ENCODE results near the gene EXOG. TPM values are rescaled to one million over a fixed set of nuclear protein-coding genes. Genes with fewer than 3 reads are reported as not detected.

EXOG gene
- polyA plus RNA-seq, 3 donors = 11.4 to 16.0 (median 11.5) TPM

DNA sequence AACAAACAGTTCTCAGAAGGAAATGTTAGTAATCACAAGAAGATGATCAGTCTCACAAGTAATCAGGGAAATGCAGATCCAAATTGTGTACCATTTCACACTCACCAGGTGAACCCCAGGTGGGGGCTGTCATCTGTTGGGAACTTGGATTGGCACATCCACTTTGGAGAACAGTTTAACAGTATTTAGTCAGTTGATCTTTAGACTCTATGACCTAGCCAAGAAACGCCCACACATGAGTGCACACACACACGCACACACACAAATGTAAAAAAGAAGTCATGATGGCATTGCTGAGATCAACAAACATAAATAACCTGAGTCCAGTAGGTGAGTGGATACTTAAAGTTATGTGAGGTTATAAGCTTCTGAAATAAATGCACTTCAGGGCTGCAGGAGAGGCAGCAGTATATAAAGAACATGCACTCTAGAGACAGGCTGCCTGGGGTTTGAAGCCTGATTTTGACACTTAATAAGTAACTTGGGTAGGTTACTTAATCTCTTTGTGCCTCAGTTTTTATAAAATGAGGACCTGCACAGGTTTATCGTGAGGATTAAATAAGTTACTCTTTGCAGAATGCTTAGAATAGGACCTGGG lies 24.8 kb upstream of the EXOG start:
- DNase-seq (ENCODE audit: low read depth in 3 of 3, low spot score in 2 of 3) = no peak

DNA sequence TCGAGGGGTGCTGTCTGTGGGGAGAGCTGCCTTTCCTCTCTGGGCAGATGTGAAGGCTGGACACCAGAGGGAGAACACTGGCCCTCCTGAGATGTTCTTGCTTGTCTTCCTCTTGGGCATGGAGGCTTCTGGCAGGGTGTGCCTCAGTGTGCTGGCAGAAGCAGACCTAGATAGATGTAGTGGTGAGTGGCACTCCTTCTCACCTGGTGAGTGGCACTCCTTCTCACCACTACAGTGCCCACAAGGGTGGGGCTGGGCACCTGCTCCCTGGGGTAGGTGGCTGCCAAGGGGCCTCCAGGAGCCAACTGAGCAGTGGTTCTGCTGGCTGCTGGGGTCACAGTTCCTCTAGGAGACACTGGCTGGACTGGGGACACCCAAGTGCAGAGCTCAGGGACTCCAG lies 23.8 kb upstream of the EXOG start:
- no peak for DNase-seq (ENCODE audit: low read depth in 3 of 3, low spot score in 2 of 3)

DNA sequence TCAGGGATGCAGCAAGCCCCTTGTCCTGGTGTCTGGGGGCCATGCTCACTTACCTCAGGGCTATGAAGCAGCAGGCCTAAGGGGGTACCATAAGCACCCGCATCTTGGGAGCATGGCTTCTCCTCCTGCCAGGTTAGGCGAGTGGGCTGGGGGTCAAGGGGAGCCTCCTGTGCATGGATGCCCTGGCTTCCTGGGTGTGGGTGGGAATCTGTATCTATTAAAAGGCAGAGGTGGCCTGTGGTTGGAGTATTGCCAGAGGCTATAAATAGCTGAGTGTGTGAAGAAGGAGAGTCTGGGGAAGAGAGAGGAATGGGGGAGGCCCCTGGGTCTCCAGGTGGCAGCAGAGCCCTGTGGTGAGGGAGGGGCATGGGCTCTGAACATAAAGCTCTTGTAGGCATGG lies 22.9 kb upstream of the EXOG start:
- DNase-seq (ENCODE audit: low read depth in 3 of 3, low spot score in 2 of 3) = no peak

DNA sequence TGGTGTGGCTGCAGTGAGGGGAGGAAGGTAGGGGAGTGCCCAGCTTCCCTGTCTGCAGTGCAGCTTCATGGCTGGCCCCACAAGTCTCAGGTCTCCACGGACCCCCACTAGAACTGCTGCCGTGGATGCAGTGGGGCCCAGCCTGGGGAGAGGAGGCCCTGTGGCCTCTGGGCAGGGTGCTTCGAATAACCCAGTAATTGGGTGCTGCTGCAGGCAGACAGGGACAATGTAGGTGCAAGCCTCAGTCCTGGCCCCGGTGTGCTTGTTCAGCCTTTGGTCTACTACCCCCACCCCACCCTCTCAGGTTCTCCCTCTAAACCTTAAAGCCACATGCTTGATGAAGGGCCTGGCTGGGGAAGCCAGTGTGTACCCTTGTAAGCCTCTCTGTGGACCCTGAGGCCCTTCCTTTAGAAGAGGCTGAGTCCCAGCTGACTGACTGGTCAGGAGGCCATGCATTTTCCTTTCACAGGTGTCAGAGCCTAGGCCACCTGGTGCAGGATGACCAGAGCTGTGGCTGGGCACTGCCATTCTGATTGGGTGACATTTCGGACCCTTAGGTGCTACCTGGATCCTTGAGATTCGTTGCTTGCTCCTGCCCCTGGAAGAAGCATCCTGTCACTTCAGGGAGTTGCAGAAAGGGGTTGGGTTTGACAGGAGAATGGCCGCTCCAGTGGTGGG lies 21.1 kb upstream of the EXOG start:
- no peak for DNase-seq (ENCODE audit: low read depth in 3 of 3, low spot score in 2 of 3)

GRCh38 chr3:38475716-38476115 lies 20.4 kb upstream of the EXOG start:
- no peak for DNase-seq (ENCODE audit: low read depth in 3 of 3, low spot score in 2 of 3)

DNA sequence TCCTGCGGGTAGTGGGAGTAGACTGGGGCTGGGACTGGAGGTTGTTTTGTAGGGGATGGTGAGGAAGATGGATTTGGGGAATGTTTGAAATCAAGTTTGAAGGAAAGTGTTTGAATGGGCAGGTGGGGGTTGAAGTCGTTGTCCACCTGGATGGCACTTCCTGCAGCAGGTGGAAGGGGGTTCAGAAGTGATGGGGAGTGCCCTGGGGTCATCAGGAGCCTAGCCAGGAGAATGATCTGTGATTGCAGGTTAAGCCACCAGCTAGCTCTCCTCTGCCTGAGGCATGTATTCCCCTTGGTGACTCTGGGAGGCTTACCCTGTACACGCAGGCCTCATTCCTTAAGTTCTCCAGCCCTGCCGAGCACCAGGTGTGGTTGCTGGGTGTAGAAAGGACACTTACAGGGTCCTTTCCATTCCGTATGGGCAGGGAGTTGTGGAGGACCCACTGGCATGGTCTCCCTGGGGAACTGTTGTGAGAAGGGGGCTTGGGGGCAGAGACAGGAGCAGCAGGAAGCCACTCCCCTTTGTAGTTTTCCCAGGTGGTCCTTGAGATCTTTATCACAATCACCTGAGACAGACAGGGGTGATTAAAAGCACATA lies 19.9 kb upstream of the EXOG start:
- DNase-seq (ENCODE audit: low read depth in 3 of 3, low spot score in 2 of 3) = no peak

DNA sequence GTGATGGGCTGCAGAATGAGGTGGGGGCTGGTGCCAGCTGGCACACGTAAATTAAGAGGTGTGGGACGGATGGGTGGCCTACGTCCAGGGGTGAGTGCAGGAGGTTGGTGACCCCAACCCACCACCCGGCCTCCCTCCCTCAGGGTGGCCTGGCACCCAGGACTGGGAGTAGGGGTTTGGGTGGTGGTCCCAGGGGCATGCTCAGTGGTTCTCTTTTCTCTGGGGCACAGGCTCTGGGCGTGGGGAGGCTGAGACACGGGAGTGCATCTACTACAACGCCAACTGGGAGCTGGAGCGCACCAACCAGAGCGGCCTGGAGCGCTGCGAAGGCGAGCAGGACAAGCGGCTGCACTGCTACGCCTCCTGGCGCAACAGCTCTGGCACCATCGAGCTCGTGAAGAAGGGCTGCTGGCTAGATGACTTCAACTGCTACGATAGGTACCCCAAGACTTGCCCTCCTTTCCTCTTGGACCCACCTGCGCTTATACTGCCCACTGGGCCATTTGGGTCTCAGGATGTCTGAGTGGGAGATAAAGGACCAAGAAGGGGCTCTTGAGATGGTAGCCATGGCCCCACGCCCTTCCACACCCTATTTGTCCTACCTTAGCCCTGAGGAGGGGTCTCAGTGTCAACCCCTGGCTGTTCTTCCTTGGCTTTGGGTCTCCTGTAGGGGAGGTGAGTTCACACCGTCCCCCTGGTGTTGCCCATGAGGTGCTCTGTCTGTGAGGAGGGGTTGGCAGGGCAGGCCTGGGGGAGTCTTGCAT lies 18.9 kb upstream of the EXOG start:
- DNase-seq (ENCODE audit: low read depth in 3 of 3, low spot score in 2 of 3) = no peak

GRCh38 chr3:38477839-38478450 lies 18.2 kb upstream of the EXOG start:
- no peak for DNase-seq (ENCODE audit: low read depth in 3 of 3, low spot score in 2 of 3)

- DNase-seq (ENCODE audit: low read depth in 3 of 3, low spot score in 2 of 3) = no peak
Measured at GRCh38 chr3:38478901-38479300, 17.2 kb upstream of the EXOG start.

DNA sequence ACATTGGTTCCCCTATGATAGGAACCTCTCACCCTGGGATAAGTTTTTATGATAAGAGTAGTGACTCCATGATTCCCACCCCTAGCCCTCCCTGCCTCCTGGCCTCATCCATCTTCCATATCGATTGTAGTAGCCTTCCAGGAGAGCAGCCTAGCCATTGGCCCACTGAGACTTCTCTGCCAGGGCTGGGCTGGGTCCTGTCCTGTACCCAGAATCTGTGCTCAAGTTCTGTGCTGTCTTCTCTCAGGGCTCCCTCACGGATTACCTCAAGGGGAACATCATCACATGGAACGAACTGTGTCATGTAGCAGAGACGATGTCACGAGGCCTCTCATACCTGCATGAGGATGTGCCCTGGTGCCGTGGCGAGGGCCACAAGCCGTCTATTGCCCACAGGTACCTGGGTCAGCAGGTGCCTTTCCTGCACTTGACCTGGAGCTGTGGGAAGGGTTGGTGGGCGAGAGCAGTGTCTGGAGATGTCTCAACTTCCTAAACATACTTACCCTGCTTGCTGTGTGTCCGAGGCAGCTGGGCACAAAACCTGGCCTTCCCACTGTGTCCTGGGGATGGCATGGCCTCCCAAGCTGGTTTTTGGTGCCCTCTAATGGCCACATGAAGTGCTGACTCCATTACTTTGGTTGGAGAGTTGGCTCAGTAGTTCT lies 16.6 kb upstream of the EXOG start:
- no peak for DNase-seq (ENCODE audit: low read depth in 3 of 3, low spot score in 2 of 3)

GRCh38 chr3:38480093-38480445 lies 16.1 kb upstream of the EXOG start:
- no peak for DNase-seq (ENCODE audit: low read depth in 3 of 3, low spot score in 2 of 3)

DNA sequence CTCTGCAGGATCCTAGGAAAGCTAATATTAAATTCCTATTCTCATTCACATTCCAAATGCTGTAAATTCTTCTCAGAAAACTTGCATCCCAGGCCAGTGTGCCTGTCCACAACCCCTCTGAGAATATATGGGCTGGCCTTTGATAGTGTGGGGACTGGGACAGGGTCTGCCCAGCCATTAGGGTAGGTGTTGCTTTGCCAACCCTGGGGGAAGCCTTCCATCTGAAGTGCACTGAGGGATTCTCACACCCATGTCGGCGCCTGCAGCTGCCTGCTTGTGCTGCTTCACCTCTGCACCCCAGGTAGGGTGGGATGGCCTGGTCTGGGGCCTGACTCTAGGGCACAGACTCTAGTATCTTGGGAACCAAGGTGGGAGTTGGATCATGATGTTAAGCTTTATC lies 15.2 kb upstream of the EXOG start:
- no peak for DNase-seq (ENCODE audit: low read depth in 3 of 3, low spot score in 2 of 3)

DNA sequence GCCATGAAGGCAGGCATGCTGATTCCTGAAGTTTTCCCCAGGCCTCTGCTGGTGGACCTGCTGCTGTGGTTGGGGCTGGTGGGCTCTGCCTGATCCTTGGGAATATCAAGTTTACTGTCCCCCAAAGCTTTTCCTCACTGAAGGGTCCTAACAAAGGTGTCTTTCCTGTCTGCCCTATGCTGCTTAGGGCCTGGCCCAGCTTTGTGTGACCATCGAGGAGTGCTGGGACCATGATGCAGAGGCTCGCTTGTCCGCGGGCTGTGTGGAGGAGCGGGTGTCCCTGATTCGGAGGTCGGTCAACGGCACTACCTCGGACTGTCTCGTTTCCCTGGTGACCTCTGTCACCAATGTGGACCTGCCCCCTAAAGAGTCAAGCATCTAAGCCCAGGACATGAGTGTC lies 13.2 kb upstream of the EXOG start:
- DNase-seq (ENCODE audit: low read depth in 3 of 3, low spot score in 2 of 3) = no peak

- DNase-seq (ENCODE audit: low read depth in 3 of 3, low spot score in 2 of 3) = no peak
Measured at GRCh38 chr3:38487323-38487722, 8.8 kb upstream of the EXOG start.

- no peak for DNase-seq (ENCODE audit: low read depth in 3 of 3, low spot score in 2 of 3)
Measured at GRCh38 chr3:38488949-38489348, 7.2 kb upstream of the EXOG start.

DNA sequence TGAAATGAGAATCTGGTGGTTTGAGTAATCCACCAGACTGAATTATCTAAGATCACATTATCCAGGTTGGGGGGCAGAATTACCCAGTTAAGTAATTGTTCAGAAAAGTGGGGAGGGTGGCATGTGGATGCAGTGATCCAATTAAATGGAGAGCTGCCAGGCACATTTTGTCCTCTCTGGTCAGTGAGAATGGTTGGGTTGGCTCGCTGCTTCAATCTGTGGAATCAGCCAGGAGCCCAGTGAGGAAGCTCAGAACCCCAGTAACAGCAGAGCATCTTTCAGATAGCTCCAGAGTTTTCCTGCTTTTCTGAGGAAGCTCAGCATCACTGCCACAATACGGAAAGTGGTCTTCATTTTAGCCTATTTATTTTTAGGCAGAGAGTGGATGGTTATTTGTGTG lies 6.4 kb upstream of the EXOG start:
- DNase-seq (ENCODE audit: low read depth in 3 of 3, low spot score in 2 of 3) = no peak

DNA sequence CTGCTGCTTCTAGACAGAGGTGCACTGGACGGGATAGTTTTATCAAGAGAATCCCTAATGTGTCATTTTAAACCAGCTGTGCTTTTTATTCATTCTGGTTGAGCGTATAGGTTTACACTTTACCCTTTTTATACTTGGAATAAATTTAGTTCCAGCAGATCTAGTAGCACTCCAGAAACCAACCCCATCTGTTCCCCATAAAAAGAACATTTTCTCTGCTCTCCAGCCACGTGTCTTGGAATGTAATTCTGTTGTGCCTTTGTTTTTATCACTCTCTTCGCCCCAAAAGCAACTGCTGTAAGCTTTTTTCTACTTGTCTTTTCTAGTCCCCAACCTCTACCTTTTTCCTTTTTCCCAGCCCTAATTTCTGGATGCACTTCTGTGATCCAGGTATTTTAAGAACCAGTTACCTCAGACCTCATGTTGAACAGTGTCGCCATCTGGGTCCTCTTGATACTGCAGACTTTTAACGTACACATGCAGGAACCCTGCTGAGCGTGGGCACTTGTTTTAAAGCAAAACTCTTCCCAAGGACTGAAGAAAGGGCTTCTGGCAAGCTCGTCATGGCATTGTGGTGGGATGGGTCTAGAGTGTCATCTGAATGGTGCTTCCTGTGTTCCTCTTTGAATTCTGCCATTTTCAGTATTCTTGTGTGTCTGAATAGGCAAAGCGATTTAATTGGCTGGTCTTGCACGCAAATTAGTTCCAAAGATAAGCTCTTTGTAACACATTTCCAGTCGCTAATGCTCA lies 5.7 kb upstream of the EXOG start:
- no peak for DNase-seq (ENCODE audit: low read depth in 3 of 3, low spot score in 2 of 3)

DNA sequence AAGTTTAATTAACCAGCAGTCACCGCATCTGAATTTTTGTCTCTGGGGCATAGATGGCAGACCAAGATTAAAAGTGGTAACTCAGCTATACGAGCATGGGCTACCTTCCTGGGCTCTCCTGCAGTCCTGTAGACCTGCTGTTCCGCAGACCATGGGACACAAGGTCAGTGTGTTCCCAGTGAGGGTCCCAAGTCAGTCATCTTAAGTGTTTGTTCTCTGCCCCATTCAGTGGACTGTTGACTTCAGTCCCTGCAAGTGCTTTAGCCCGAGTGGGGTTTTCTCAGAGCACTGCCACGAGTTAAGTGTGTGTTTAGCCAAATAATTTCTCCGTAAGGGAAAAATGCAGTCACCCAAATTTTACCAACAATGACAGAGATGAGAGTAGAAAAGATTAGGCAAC lies 4.9 kb upstream of the EXOG start:
- DNase-seq (ENCODE audit: low read depth in 3 of 3, low spot score in 2 of 3) = no peak

GRCh38 chr3:38493031-38493430 lies 3.1 kb upstream of the EXOG start:
- no peak for DNase-seq (ENCODE audit: low read depth in 3 of 3, low spot score in 2 of 3)

- DNase-seq (ENCODE audit: low read depth in 3 of 3, low spot score in 2 of 3) = no peak
Measured at GRCh38 chr3:38497031-38497430, 891 bp downstream of the EXOG start.

Measured in right renal cortex interstitium (tissue), 3 donors.